H9 (cell line): ENCODE results near the gene ARHGEF16. TPM values are rescaled to one million over a fixed set of nuclear protein-coding genes. Genes with fewer than 3 reads are reported as not detected.
A peak's percentile ranks its signal among the peaks of the same experiment; 100 is the strongest.

ENCODE experiments used
- DNase-seq: peaks from one replicate; pipeline ENCODE4 v3.0.0-alpha.2; 2017
- H2AFZ ChIP-seq: one replicate; pipeline ENCODE4 v1.6.1; 2013; ENCODE audit warnings: mild to moderate bottlenecking, low read length, control low read depth, moderate library complexity
- H2AK5ac ChIP-seq: 2 replicates; pipeline ENCODE4 v1.6.1; 2013; ENCODE audit warnings: low read length, control low read depth, mixed read lengths; ENCODE audit not compliant: insufficient read length
- H2BK120ac ChIP-seq: one replicate; pipeline ENCODE4 v1.6.1; 2013; ENCODE audit warnings: low read depth, mild to moderate bottlenecking, low read length, control low read depth, inconsistent platforms; ENCODE audit not compliant: poor library complexity, severe bottlenecking
- H2BK12ac ChIP-seq: 2 replicates; pipeline ENCODE4 v1.6.1; 2013; ENCODE audit warnings: low read length, control low read depth, mixed read lengths, low read depth; ENCODE audit not compliant: insufficient read length
- H2BK15ac ChIP-seq: 2 replicates; pipeline ENCODE4 v1.6.1; 2013; ENCODE audit warnings: low read depth, low read length, control low read depth
- H2BK20ac ChIP-seq: one replicate; pipeline ENCODE4 v1.6.1; 2013; ENCODE audit warnings: low read depth, mild to moderate bottlenecking, low read length, control low read depth, inconsistent platforms; ENCODE audit not compliant: poor library complexity, severe bottlenecking
- H2BK5ac ChIP-seq: 2 replicates; pipeline ENCODE4 v1.6.1; 2013; ENCODE audit warnings: low read length, control low read depth, mixed read lengths; ENCODE audit not compliant: insufficient read length
- H3K14ac ChIP-seq: 2 replicates; pipeline ENCODE4 v1.6.1; 2013; ENCODE audit warnings: low read length, control low read depth; ENCODE audit not compliant: insufficient read depth
- H3K18ac ChIP-seq: 2 replicates; pipeline ENCODE4 v1.6.1; 2013; ENCODE audit warnings: low read depth, mild to moderate bottlenecking, mixed read lengths, low read length, control low read depth; ENCODE audit not compliant: insufficient read length
- H3K23ac ChIP-seq: 2 replicates; pipeline ENCODE4 v1.6.1; 2013; ENCODE audit warnings: low read length, control low read depth, mixed read lengths, low read depth; ENCODE audit not compliant: insufficient read length
- H3K23me2 ChIP-seq: 2 replicates; pipeline ENCODE4 v1.6.1; 2013; ENCODE audit warnings: low read depth, mild to moderate bottlenecking, mixed read lengths, low read length, control low read depth; ENCODE audit not compliant: insufficient read length, poor library complexity, severe bottlenecking
- H3K27ac ChIP-seq: 2 replicates; pipeline ENCODE4 v1.5.1; 2013; ENCODE audit warnings: low read length, control low read depth, mixed read lengths, low read depth; ENCODE audit not compliant: insufficient read length
- H3K27me3 ChIP-seq: 2 replicates; pipeline ENCODE4 v1.6.1; 2013; ENCODE audit warnings: low read length, control low read depth, inconsistent platforms; ENCODE audit not compliant: insufficient read depth
- H3K4ac ChIP-seq: 2 replicates; pipeline ENCODE4 v1.6.1; 2013; ENCODE audit warnings: low read depth, mild to moderate bottlenecking, control low read depth, inconsistent platforms, low read length, moderate library complexity
- H3K4me1 ChIP-seq: 2 replicates; pipeline ENCODE4 v1.6.1; 2013; ENCODE audit warnings: low read length, control low read depth, inconsistent platforms; ENCODE audit not compliant: insufficient read depth
- H3K4me2 ChIP-seq: 2 replicates; pipeline ENCODE4 v1.6.1; 2013; ENCODE audit warnings: low read length, control low read depth, mixed read lengths; ENCODE audit not compliant: insufficient read length, insufficient read depth
- H3K56ac ChIP-seq: 2 replicates; pipeline ENCODE4 v1.6.1; 2013; ENCODE audit warnings: low read depth, mild to moderate bottlenecking, mixed read lengths, low read length, control low read depth; ENCODE audit not compliant: insufficient read length
- H3K79me1 ChIP-seq: 2 replicates; pipeline ENCODE4 v1.6.1; 2013; ENCODE audit warnings: low read depth, mild to moderate bottlenecking, moderate library complexity, low read length, control low read depth, inconsistent platforms; ENCODE audit not compliant: insufficient read depth, poor library complexity, severe bottlenecking
- H3K79me2 ChIP-seq: 2 replicates; pipeline ENCODE4 v1.6.1; 2013; ENCODE audit warnings: low read length, control low read depth, inconsistent platforms; ENCODE audit not compliant: insufficient read depth
- H3K9ac ChIP-seq: 2 replicates; pipeline ENCODE4 v1.6.1; 2013; ENCODE audit warnings: low read length, control low read depth, mixed read lengths; ENCODE audit not compliant: insufficient read length; ENCODE audit errors: extremely low read depth
- H3K9me3 ChIP-seq: one replicate; pipeline ENCODE4 v1.6.1; 2013; ENCODE audit warnings: low read depth, low read length, inconsistent platforms; ENCODE audit not compliant: control insufficient read depth
- H3T11ph ChIP-seq: one replicate; pipeline ENCODE4 v1.6.1; 2013; ENCODE audit warnings: mild to moderate bottlenecking, low read length, control low read depth, inconsistent platforms
- H4K20me1 ChIP-seq: one replicate; pipeline ENCODE4 v1.6.1; 2013; ENCODE audit not compliant: control insufficient read depth, insufficient read length, insufficient read depth
- H4K5ac ChIP-seq: 2 replicates; pipeline ENCODE4 v1.6.1; 2013; ENCODE audit warnings: low read depth, mild to moderate bottlenecking, mixed read lengths, low read length, control low read depth; ENCODE audit not compliant: insufficient read length
- H4K8ac ChIP-seq: replicated peaks from 2 replicates; pipeline ENCODE4 v1.6.1; 2013; ENCODE audit warnings: low read length, control low read depth, mixed read lengths, low read depth; ENCODE audit not compliant: insufficient read length
- H4K91ac ChIP-seq: 2 replicates; pipeline ENCODE4 v1.6.1; 2013; ENCODE audit warnings: low read depth, mild to moderate bottlenecking, moderate library complexity, mixed read lengths, low read length, control low read depth; ENCODE audit not compliant: insufficient read length
- H3K27ac Mint-ChIP-seq, 3 experiments: 2 replicates in 2 of 3; 3 replicates in 1 of 3; pipeline ENCODE4 v1.8.0; 2020 to 2021; ENCODE audit warnings: mixed read lengths in 3 of 3, mild to moderate bottlenecking in 1 of 3, moderate library complexity in 1 of 3
- H3K27me3 Mint-ChIP-seq: 2 replicates; pipeline ENCODE4 v1.8.0; 2021; ENCODE audit warnings: low read depth, mild to moderate bottlenecking, moderate library complexity, mixed read lengths
- H3K36me3 Mint-ChIP-seq, 3 experiments: 2 replicates in 2 of 3; 3 replicates in 1 of 3; pipeline ENCODE4 v1.8.0; 2020 to 2021; ENCODE audit warnings: low read depth in 3 of 3, mixed read lengths in 3 of 3; ENCODE audit not compliant: insufficient read depth in 1 of 3
- H3K4me1 Mint-ChIP-seq, 2 experiments: 2 replicates each; pipeline ENCODE4 v1.8.0; 2020; ENCODE audit warnings: mixed read lengths in 2 of 2
- H3K4me3 Mint-ChIP-seq, 2 experiments: 2 replicates in 1 of 2; 3 replicates in 1 of 2; pipeline ENCODE4 v1.8.0; 2020 to 2021; ENCODE audit warnings: mild to moderate bottlenecking in 2 of 2, mixed read lengths in 2 of 2, moderate library complexity in 1 of 2
- H3K9me3 Mint-ChIP-seq, 2 experiments: 2 replicates in 1 of 2; 3 replicates in 1 of 2; pipeline ENCODE4 v1.8.0; 2020; ENCODE audit warnings: mild to moderate bottlenecking in 2 of 2, mixed read lengths in 2 of 2, moderate library complexity in 1 of 2
- WGBS: extraction: QIAGEN DNeasy Blood & Tissue Kit; methylation state at CpG from one replicate; pipeline ENCODE4 v1.1.7; 2013; ENCODE audit warnings: missing lambda C conversion rate, low lambda C conversion rate, mixed read lengths; ENCODE audit not compliant: insufficient read length; ENCODE audit errors: extremely low coverage; 5-methylcytosine and 5-hydroxymethylcytosine counted together
- total RNA-seq: library from RNA; stranded (reverse); gene quantifications from 2 replicates; pipeline ENCODE4 v1.2.1, GENCODE V29; 2021
- TF ChIP-seq, protein P1 (sequence below): fragments of 200-600 bp; sonication (generic); conservative IDR thresholded peaks from 3 replicates; pipeline ENCODE4 v1.8.0; 2021; ENCODE audit warnings: antibody characterized with exemption, mild to moderate bottlenecking

Gene ARHGEF16
- total RNA-seq, 1 experiment from 2014 or later: 48.5 TPM

- TF ChIP-seq, protein P1, sequence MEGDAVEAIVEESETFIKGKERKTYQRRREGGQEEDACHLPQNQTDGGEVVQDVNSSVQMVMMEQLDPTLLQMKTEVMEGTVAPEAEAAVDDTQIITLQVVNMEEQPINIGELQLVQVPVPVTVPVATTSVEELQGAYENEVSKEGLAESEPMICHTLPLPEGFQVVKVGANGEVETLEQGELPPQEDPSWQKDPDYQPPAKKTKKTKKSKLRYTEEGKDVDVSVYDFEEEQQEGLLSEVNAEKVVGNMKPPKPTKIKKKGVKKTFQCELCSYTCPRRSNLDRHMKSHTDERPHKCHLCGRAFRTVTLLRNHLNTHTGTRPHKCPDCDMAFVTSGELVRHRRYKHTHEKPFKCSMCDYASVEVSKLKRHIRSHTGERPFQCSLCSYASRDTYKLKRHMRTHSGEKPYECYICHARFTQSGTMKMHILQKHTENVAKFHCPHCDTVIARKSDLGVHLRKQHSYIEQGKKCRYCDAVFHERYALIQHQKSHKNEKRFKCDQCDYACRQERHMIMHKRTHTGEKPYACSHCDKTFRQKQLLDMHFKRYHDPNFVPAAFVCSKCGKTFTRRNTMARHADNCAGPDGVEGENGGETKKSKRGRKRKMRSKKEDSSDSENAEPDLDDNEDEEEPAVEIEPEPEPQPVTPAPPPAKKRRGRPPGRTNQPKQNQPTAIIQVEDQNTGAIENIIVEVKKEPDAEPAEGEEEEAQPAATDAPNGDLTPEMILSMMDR: no peak
- Histone ChIP-seq H3K14ac (no peak overlapping the region), H3T11ph (no peak overlapping the region), H3K9me3 (no peaks in the 10 kb centered on the region), H3K4me1 (no peaks in the 10 kb centered on the region), H3K23ac (no peak overlapping the region), H3K56ac (no peak overlapping the region), H3K18ac (no peak overlapping the region), H3K4me2 (no peak overlapping the region), H4K5ac (no peak overlapping the region), H3K23me2 (peaks cover 3% of the 10 kb centered on the region), H4K91ac (no peak overlapping the region), H3K4ac (no peak overlapping the region), H2AK5ac (no peak overlapping the region), H2BK5ac (no peak overlapping the region), H2BK120ac (no peak overlapping the region), H2AFZ (no peak overlapping the region), H3K79me1 (peaks cover 7% of the 10 kb centered on the region), H2BK15ac (no peak overlapping the region), H2BK20ac (no peak overlapping the region), H3K27ac (no peak overlapping the region), H4K8ac (no peak overlapping the region), H2BK12ac (no peak overlapping the region), H3K9ac (no peak overlapping the region), H3K79me2 (no peaks in the 10 kb centered on the region; the same call in 1 of the 2 replicates), H3K27me3 (no peaks in the 10 kb centered on the region), H4K20me1 (no peaks in the 10 kb centered on the region)
- DNase-seq: no peak
- no peaks in the 10 kb centered on the region for H3K27me3 Mint-ChIP-seq
- peak overlapping the region; percentile 60 to 75 (median 71); a peak in 5 of 7 replicates for H3K27ac Mint-ChIP-seq
- WGBS: no CpG with 5 or more reads among the region's 24 CpGs
- peaks cover 0 to 20% (median 18%) of the 10 kb centered on the region in 3 experiments; a peak in 4 of 7 replicates for H3K36me3 Mint-ChIP-seq
- peaks cover 18 to 36% of the 10 kb centered on the region in 2 experiments for H3K4me1 Mint-ChIP-seq
- no peaks in the 10 kb centered on the region for H3K9me3 Mint-ChIP-seq
- no peak overlapping the region for H3K4me3 Mint-ChIP-seq
Observed at GRCh38 chr1:3459051-3459908, 4.8 kb downstream of the ARHGEF16 start.
